Retinal pigment epithelial cell (primary cell): ENCODE data around the gene KLF7.

ENCODE experiments used
- DNase-seq: peaks from one replicate; pipeline ENCODE4 v3.0.0-alpha.2; 2010; ENCODE audit warnings: low read depth
- H3K4me3 ChIP-seq: 2 replicates; pipeline ENCODE4 v1.5.1; 2011; ENCODE audit warnings: mild to moderate bottlenecking, low read length, control low read depth, moderate library complexity
- CTCF ChIP-seq: conservative IDR thresholded peaks from 2 replicates; pipeline ENCODE4 v1.5.1; 2011; ENCODE audit warnings: low read depth, low read length, control low read depth, inconsistent platforms

KLF7 gene

GRCh38 chr2:207140265-207140664 is 25.5 kb downstream of the KLF7 start:
- DNase-seq, result no peak
- TF ChIP-seq CTCF, result no peak
- H3K4me3 ChIP-seq, result no peak overlapping the region

- H3K4me3 ChIP-seq, result no peak overlapping the region
- DNase-seq, result no peak
- no peak for TF ChIP-seq CTCF
These were observed 26.2 kb downstream of the KLF7 start for GRCh38 chr2:207139552-207139951.

- no peak overlapping the region for H3K4me3 ChIP-seq
- TF ChIP-seq CTCF, result no peak
- DNase-seq, result no peak
These were observed 27.0 kb downstream of the KLF7 start for GRCh38 chr2:207138627-207139297.

- no peak for TF ChIP-seq CTCF
- DNase-seq, result no peak
- H3K4me3 ChIP-seq, result no peak overlapping the region
These were observed 28.0 kb downstream of the KLF7 start for GRCh38 chr2:207137596-207138337.

GRCh38 chr2:207136874-207137273 is 28.9 kb downstream of the KLF7 start:
- no peak overlapping the region for H3K4me3 ChIP-seq
- no peak for DNase-seq
- no peak for TF ChIP-seq CTCF

- no peak for TF ChIP-seq CTCF
- no peak overlapping the region for H3K4me3 ChIP-seq
- no peak for DNase-seq
These were observed 29.8 kb downstream of the KLF7 start for GRCh38 chr2:207135801-207136457.
